Measurements from ENCODE around the gene TMEM131.
"Not testable (repeated sequence)": the region's sequence is repeated elsewhere in the genome, so short reads cannot be mapped to it uniquely, and the experiment has no call there.

The TMEM131 gene

GRCh38 chr2:97848306-97848705 is 147.4 kb downstream of the TMEM131 start:
- H3K4me3 Mint-ChIP-seq: no peak overlapping the region
- no peaks in the 10 kb centered on the region for H3K27me3 Mint-ChIP-seq
- peaks cover 20% of the 10 kb centered on the region for H3K36me3 Mint-ChIP-seq
- ATAC-seq (ENCODE audit: low read depth) (no peak), DNase-seq (ENCODE audit: low spot score in 2 of 2) (no peak)
- H3K4me1 Mint-ChIP-seq: peaks cover 38% of the 10 kb centered on the region
- no peak overlapping the region for H3K27ac Mint-ChIP-seq
- no peaks in the 10 kb centered on the region for H3K9me3 Mint-ChIP-seq

- peaks cover 18% of the 10 kb centered on the region for H3K36me3 Mint-ChIP-seq
- not testable (repeated sequence) for H3K9me3 Mint-ChIP-seq; H3K27me3 Mint-ChIP-seq; H3K27ac Mint-ChIP-seq; DNase-seq (ENCODE audit: low spot score in 2 of 2); H3K4me3 Mint-ChIP-seq; ATAC-seq (ENCODE audit: low read depth)
- peaks cover 36% of the 10 kb centered on the region for H3K4me1 Mint-ChIP-seq
These were observed 149.0 kb downstream of the TMEM131 start for GRCh38 chr2:97846716-97847115.

GRCh38 chr2:97845818-97846217 is 149.9 kb downstream of the TMEM131 start:
- H3K9me3 Mint-ChIP-seq: no peaks in the 10 kb centered on the region
- H3K4me3 Mint-ChIP-seq: no peak overlapping the region
- DNase-seq (ENCODE audit: low spot score in 2 of 2) (no peak), ATAC-seq (ENCODE audit: low read depth) (no peak)
- H3K36me3 Mint-ChIP-seq: peaks cover 19% of the 10 kb centered on the region
- H3K4me1 Mint-ChIP-seq: peaks cover 29% of the 10 kb centered on the region
- no peaks in the 10 kb centered on the region for H3K27me3 Mint-ChIP-seq
- H3K27ac Mint-ChIP-seq: no peak overlapping the region

GRCh38 chr2:97845133-97845532 is 150.6 kb downstream of the TMEM131 start:
- no peak for DNase-seq (ENCODE audit: low spot score in 2 of 2)
- no peak for ATAC-seq (ENCODE audit: low read depth)
- Mint-ChIP-seq H3K9me3 (no peaks in the 10 kb centered on the region), H3K4me3 (no peak overlapping the region), H3K27me3 (no peaks in the 10 kb centered on the region), H3K27ac (peak overlapping the region; percentile 48), H3K4me1 (peaks cover 26% of the 10 kb centered on the region), H3K36me3 (peaks cover 24% of the 10 kb centered on the region)

DNA sequence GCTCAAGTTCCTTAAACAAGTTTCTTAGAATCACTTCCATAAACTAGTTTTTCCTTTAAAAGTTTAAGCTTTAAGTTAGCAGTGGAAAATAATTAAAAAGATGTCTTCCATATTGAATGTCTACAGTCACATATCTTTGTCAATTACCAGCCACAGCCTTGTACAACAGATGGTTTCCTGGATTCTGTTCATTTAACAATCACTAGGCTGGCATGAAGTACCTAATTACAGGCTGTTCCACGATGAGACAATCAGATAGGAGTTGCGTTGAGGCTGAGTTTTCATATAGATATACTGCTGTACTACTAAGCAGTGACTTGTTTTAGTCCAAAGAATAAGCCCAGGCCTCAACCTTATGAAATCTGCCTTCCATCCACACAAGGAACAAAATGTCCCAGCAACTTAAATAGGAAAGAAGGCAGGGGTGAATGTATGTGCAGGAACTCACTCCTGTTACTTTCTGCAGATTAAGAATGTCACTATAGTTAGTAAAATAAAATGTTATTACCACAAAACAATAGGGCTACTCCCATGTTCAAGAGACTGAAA is 151.4 kb downstream of the TMEM131 start:
- Mint-ChIP-seq H3K27me3 (no peaks in the 10 kb centered on the region), H3K36me3 (peaks cover 28% of the 10 kb centered on the region), H3K27ac (peak overlapping the region; percentile 48), H3K4me3 (no peak overlapping the region), H3K4me1 (peaks cover 22% of the 10 kb centered on the region), H3K9me3 (no peaks in the 10 kb centered on the region)
- ATAC-seq (ENCODE audit: low read depth) (no peak), DNase-seq (ENCODE audit: low spot score in 2 of 2) (no peak)

DNA sequence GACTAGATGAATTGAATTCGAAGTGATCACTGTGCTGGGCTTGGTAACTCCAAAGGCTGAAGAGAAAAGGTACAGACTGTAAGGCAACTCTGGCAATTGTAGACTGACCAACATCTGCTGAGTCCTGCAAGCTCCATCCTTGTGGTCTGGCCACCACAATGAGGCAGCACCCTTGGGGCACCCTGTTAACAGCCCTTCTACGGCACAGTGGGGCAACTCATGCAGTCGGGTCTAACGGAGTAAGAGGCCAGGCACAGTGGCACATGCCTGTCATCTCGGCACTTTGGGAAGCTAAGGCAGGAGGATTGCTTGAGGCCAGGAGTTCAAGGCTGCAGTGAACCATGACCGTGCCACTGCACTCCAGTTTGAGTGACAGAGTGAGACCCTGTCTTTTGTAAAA is 155.6 kb downstream of the TMEM131 start:
- Mint-ChIP-seq H3K27ac (no peak overlapping the region), H3K9me3 (no peaks in the 10 kb centered on the region), H3K36me3 (peaks cover 28% of the 10 kb centered on the region), H3K27me3 (no peaks in the 10 kb centered on the region), H3K4me1 (peaks cover 8% of the 10 kb centered on the region), H3K4me3 (no peak overlapping the region)
- no peak for DNase-seq (ENCODE audit: low spot score in 2 of 2)
- ATAC-seq (ENCODE audit: low read depth): no peak

- ATAC-seq (ENCODE audit: low read depth) (no peak), DNase-seq (ENCODE audit: low spot score in 2 of 2) (no peak)
- no peak overlapping the region for H3K27ac Mint-ChIP-seq
- peaks cover 23% of the 10 kb centered on the region for H3K36me3 Mint-ChIP-seq
- no peaks in the 10 kb centered on the region for H3K9me3 Mint-ChIP-seq
- H3K27me3 Mint-ChIP-seq: no peaks in the 10 kb centered on the region
- H3K4me3 Mint-ChIP-seq: no peak overlapping the region
- H3K4me1 Mint-ChIP-seq: peaks cover 3% of the 10 kb centered on the region
These were observed 161.1 kb downstream of the TMEM131 start for GRCh38 chr2:97834610-97835009.

GRCh38 chr2:97831121-97831520 is 164.6 kb downstream of the TMEM131 start:
- Mint-ChIP-seq H3K4me3 (no peak overlapping the region), H3K27ac (no peak overlapping the region), H3K9me3 (no peaks in the 10 kb centered on the region), H3K27me3 (no peaks in the 10 kb centered on the region), H3K36me3 (peaks cover 26% of the 10 kb centered on the region), H3K4me1 (peaks cover 19% of the 10 kb centered on the region)
- no peak for DNase-seq (ENCODE audit: low spot score in 2 of 2)
- no peak for ATAC-seq (ENCODE audit: low read depth)

DNA sequence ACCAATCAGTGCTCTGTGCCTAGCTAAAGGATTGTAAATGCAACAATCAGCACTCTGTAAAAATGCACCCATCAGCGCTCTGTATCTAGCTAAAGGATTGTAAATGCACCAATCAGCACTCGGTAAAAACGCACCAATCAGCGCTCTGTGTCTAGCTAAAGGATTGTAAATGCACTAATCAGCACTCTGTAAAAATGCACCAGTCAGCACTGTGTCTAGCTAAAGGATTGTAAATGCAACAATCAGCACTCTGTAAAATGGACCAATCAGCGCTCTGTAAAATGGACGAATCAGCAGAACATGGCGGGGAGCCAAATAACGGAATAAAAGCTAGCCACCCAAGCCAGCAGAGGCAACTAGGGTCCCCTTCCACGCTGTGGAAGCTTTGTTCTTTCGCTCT is 166.5 kb downstream of the TMEM131 start:
- Mint-ChIP-seq H3K27ac (peak overlapping the region; percentile 40), H3K36me3 (peaks cover 29% of the 10 kb centered on the region), H3K4me1 (peaks cover 22% of the 10 kb centered on the region)
- not testable (repeated sequence) for DNase-seq (ENCODE audit: low spot score in 2 of 2); H3K4me3 Mint-ChIP-seq; H3K27me3 Mint-ChIP-seq; ATAC-seq (ENCODE audit: low read depth); H3K9me3 Mint-ChIP-seq

GRCh38 chr2:97827013-97827412 is 168.7 kb downstream of the TMEM131 start:
- peaks cover 31% of the 10 kb centered on the region for H3K36me3 Mint-ChIP-seq
- H3K4me3 Mint-ChIP-seq; ATAC-seq (ENCODE audit: low read depth); H3K9me3 Mint-ChIP-seq; DNase-seq (ENCODE audit: low spot score in 2 of 2); H3K27me3 Mint-ChIP-seq: not testable (repeated sequence)
- H3K27ac Mint-ChIP-seq: peak overlapping the region; percentile 84
- H3K4me1 Mint-ChIP-seq: peaks cover 22% of the 10 kb centered on the region

DNA sequence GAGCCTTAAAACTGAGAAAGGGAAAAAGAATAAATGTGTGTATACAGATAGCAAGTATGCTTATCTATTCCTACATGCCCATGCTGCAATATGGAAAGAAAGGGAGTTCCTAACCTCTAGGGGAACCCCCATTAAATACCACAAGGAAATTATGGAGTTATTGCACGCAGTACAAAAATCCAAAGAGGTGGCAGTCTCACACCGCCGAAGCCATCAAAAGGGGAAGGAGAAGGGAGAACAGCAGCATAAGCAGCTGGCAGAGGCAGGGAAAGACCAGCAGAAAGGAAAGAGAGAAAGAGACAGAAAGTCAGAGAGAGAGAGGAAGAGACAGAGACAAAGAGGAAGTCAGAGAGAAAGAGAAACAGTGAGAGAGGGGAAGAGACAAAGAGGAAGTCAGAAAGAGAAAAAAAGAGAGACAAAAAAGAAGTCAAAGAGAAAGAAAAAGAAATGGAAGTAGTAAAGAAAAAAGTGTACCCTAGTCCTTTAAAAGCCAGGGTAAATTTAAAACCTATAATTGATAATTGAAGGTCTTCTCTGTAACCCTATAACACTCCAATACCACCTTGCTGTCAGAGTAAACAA is 169.4 kb downstream of the TMEM131 start:
- peak overlapping the region; percentile 84 for H3K27ac Mint-ChIP-seq
- ATAC-seq (ENCODE audit: low read depth): peak; percentile 32
- H3K27me3 Mint-ChIP-seq, H3K9me3 Mint-ChIP-seq: not testable (repeated sequence)
- peak in 1 of 2 donors; percentile 8 for DNase-seq (ENCODE audit: low spot score in 2 of 2)
- peaks cover 22% of the 10 kb centered on the region for H3K4me1 Mint-ChIP-seq
- peak overlapping the region; percentile 36 for H3K4me3 Mint-ChIP-seq
- H3K36me3 Mint-ChIP-seq: peaks cover 34% of the 10 kb centered on the region

GRCh38 chr2:97824011-97824410 is 171.7 kb downstream of the TMEM131 start:
- H3K4me3 Mint-ChIP-seq; DNase-seq (ENCODE audit: low spot score in 2 of 2); ATAC-seq (ENCODE audit: low read depth); H3K9me3 Mint-ChIP-seq; H3K27me3 Mint-ChIP-seq: not testable (repeated sequence)
- Mint-ChIP-seq H3K4me1 (peaks cover 21% of the 10 kb centered on the region), H3K36me3 (peaks cover 27% of the 10 kb centered on the region), H3K27ac (peak overlapping the region; percentile 53)

DNA sequence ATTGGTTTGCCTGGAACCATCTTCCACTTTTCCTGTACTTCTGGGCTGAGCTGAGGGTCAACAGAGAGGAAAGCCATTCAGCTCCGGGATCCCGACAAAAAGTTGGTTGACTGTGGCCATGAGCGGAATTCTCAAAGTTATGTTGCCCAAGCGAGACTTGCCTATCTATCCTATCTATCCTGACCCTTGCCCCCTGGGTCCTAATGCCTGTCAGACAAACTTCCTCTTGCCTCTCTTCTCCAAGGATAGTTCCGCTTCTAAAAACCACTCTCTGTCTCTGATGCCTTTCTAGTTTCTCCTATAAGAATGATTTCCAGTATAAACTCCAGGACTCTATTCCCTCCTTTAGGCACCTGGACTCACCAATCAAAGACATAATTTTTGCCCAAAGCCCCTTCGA is 173.9 kb downstream of the TMEM131 start:
- not testable (repeated sequence) for DNase-seq (ENCODE audit: low spot score in 2 of 2); H3K27ac Mint-ChIP-seq; ATAC-seq (ENCODE audit: low read depth); H3K27me3 Mint-ChIP-seq; H3K9me3 Mint-ChIP-seq; H3K4me3 Mint-ChIP-seq
- H3K4me1 Mint-ChIP-seq: peaks cover 10% of the 10 kb centered on the region
- H3K36me3 Mint-ChIP-seq: peaks cover 22% of the 10 kb centered on the region

- DNase-seq (ENCODE audit: low spot score in 2 of 2): no peak
- Mint-ChIP-seq H3K27me3 (no peaks in the 10 kb centered on the region), H3K4me3 (no peak overlapping the region), H3K4me1 (no peaks in the 10 kb centered on the region), H3K36me3 (peaks cover 17% of the 10 kb centered on the region), H3K9me3 (peaks cover 1% of the 10 kb centered on the region), H3K27ac (no peak overlapping the region)
- ATAC-seq (ENCODE audit: low read depth): no peak
These were observed 176.0 kb downstream of the TMEM131 start for GRCh38 chr2:97819754-97820153.

- peaks cover 21% of the 10 kb centered on the region for H3K36me3 Mint-ChIP-seq
- ATAC-seq (ENCODE audit: low read depth) (no peak), DNase-seq (ENCODE audit: low spot score in 2 of 2) (no peak)
- no peaks in the 10 kb centered on the region for H3K4me1 Mint-ChIP-seq
- H3K4me3 Mint-ChIP-seq: no peak overlapping the region
- H3K9me3 Mint-ChIP-seq: no peaks in the 10 kb centered on the region
- no peak overlapping the region for H3K27ac Mint-ChIP-seq
- H3K27me3 Mint-ChIP-seq: no peaks in the 10 kb centered on the region
These were observed 179.3 kb downstream of the TMEM131 start for GRCh38 chr2:97816411-97816810.
